GM12874 (cell line): Measurements from ENCODE around the gene PLEKHM2.

Experiments
- TF ChIP-seq, protein P1 (sequence below): IDR thresholded peaks from 2 replicates; pipeline ENCODE4 v1.5.1; 2011; ENCODE audit warnings: low read depth, mild to moderate bottlenecking, control low read depth, low read length, moderate library complexity; ENCODE audit not compliant: insufficient read depth

The PLEKHM2 gene

DNA sequence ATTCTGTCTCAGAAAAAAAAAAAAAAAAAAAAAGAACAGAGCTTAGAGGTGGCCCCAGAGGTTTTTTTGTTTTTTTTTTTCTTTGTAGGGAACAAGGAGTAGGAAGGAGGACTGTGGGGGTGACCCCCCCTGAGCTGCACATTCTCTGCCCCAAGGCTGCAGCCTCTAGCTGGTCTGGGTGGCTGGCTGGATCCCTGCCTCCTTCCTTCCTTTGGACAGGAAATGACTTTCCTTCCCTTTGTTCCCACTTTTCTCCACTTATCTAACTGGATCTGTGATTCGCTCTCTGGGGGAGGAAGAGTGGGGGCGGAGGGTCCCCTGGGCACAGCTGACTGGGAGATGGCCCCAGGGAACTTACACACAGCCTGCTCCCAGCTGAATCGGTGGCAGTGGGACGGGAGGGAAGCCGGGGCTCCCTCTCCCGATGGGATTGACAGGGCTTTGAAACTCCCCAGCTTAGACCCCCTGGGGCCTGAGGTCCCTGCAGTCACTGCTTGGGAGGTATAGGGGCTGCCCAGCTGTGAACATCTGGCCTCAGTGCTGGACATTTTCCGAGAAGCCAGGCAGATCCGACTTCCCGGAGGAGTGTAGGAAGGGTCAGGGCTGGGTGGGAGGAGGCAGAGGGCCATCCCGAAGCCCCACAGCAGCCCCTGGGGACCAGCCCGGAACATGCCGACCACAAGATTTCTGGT is 76.5 kb downstream of the PLEKHM2 start:
- TF ChIP-seq, protein P1, sequence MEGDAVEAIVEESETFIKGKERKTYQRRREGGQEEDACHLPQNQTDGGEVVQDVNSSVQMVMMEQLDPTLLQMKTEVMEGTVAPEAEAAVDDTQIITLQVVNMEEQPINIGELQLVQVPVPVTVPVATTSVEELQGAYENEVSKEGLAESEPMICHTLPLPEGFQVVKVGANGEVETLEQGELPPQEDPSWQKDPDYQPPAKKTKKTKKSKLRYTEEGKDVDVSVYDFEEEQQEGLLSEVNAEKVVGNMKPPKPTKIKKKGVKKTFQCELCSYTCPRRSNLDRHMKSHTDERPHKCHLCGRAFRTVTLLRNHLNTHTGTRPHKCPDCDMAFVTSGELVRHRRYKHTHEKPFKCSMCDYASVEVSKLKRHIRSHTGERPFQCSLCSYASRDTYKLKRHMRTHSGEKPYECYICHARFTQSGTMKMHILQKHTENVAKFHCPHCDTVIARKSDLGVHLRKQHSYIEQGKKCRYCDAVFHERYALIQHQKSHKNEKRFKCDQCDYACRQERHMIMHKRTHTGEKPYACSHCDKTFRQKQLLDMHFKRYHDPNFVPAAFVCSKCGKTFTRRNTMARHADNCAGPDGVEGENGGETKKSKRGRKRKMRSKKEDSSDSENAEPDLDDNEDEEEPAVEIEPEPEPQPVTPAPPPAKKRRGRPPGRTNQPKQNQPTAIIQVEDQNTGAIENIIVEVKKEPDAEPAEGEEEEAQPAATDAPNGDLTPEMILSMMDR: no peak

DNA sequence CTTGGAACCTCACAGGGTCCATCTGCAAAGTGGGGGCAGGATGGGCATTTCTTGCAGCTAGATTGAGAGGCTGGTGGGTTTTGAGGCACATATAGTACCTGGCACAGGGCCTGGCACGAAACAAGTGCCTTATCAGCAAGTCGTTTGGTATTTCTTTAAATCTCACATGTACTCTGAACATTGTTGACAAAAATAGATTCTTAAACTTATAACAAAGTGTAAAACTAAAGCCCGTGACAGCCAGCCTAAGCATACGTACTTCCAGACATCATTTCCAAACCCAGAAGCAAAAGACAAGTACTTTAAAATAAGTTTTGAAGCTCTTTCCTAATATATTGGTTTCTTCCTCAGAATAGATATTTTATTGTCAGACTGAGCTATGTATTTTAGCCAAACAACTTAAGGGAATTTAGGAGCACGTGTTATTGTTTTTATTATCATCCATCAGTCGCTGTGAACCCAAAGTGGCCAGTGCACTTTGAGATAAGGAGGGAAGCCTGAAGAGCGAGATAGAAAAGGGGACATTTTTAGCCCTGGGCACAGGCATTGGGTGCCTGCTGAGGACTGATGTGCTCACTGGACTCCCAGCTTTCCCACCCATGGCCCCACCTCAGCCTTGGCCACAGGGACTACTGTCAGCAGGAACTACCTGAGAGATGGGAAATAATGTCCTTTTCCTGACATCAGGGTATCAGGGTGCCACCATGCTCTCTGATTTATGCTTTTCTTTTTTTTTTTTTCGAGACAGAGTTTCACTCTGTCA is 77.4 kb downstream of the PLEKHM2 start:
- TF ChIP-seq, protein P1: no peak

DNA sequence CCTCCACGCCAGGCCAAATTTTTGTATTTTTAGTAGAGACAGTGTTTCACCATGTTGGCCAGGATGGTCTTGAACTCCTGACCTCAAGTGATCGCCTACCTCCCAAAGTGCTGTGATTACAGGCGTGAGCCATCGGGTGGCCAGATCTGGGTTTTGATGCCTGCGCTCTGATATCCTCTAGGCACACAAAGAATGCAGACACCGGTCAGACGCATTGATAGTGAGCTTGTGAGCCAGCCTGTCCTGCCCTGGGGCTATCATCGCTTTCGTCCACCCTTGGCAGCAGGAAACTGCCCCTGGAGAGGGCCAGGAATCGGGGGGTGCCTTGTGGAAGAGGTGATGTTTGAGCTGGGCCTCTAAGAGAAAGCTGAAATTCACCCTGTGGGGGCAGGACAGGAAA is 78.4 kb downstream of the PLEKHM2 start:
- TF ChIP-seq, protein P1: no peak

DNA sequence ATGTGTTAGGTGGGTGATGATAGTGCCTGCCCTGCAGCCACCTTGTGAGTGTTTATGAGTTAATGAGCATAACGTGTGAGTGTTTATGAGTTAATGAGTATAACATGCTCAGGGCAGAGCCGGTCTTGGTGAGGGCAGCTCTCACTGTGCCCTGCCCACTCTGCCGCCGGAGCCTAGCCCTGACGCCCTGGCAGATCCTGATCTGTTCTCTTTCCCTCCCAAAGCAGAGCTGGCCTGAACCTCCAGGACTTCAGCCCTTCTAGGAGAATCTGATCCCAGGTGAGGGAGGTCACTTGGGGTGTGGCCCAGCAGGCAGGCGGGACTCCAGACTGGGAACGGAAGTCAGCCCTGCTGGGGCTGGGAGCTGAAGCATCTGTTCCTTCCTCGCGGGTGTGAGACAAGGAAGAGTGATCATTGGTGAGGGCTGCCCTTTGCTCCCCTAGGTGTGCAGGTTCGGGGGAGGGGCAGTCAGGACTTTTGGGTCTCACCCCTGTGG is 80.2 kb downstream of the PLEKHM2 start:
- TF ChIP-seq, protein P1: no peak

DNA sequence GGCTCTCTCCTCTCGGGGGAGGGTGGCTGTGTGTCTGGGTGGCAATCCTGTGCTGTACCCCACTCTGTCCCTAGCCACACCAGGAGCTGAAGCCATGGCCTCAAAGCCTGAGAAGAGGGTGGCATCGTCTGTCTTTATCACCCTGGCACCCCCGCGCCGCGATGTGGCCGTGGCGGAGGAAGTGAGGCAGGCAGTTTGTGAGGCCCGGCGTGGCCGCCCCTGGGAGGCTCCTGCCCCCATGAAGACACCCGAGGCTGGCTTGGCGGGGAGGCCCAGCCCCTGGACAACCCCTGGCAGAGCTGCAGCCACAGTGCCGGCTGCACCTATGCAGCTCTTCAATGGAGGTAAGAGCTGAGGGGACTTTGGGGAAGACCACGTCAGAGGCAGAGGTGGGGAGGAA is 80.8 kb downstream of the PLEKHM2 start:
- TF ChIP-seq, protein P1: no peak

DNA sequence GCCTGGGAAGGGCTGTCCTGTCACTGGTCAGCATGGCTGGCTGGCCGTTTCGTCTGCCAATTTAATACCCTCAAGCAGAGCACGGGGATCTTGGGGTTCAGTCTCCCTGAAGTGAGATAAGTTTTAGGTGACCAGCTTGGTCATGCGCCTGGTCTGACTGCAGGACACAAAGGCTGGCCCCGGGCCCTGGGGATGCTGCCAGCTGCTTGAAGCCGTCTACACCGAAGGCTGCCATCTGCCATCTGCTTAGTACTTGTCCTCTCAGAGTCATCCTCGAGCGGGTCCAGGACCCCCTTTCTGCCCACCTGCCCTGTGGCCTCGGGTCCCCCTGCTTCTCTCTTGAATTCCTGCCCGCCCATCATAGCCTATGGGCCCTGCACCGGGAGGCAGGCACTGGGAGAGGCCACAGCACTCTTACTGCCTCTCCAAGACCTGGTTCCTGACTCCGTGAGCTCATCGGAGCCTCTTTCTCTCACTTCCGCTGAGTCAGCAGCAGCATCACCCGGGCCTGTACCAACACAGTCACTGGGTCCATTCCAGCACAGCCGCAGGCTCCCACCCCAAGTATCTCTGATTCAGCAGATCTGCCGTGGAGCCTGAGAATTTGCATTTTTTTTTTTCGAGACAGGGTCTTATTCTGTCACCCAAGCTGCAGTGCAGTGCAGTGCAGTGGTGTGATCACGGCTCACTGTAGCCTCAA is 81.5 kb downstream of the PLEKHM2 start:
- TF ChIP-seq, protein P1: no peak

DNA sequence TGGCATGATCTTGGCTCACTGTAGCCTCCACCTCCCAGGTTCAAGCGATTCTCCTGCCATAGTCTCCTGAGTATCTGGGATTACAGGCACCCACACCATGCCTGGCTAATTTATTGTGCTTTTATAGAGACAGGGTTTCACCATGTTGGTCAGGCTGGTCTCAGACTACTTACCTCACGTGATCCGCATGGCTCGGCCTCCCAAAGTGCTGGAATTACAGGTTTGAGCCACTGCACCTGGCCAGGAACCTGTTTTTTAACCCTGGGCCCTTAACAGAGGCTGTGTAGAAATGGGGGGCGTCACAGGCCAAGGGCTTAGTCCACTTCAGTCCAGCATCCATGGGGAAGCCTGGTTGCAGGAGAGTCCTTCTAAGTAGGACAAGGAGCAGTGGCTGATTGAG is 83.8 kb downstream of the PLEKHM2 start:
- TF ChIP-seq, protein P1: no peak
